NCI-H345 treated with DMSO at 0.1 percent for 48 hours (cell line): Measurements from ENCODE around the gene ZFAND3.

ENCODE experiments used
- DNase-seq: peaks from one replicate; lab custom pipeline; 2025; ENCODE audit not compliant: unreplicated experiment; lab: John Stamatoyannopoulos, UW

The ZFAND3 gene

GRCh38 chr6:38175786-38176185 lies 356.3 kb downstream of the ZFAND3 start:
- DNase-seq: no peak

GRCh38 chr6:38176797-38177751 lies 357.5 kb downstream of the ZFAND3 start:
- DNase-seq: no peak

GRCh38 chr6:38177882-38178583 lies 358.5 kb downstream of the ZFAND3 start:
- no peak for DNase-seq

GRCh38 chr6:38178584-38178886 lies 359.0 kb downstream of the ZFAND3 start:
- DNase-seq: no peak

- DNase-seq: no peak
Observed at GRCh38 chr6:38179300-38179699, 359.8 kb downstream of the ZFAND3 start.

- DNase-seq: no peak
Observed at GRCh38 chr6:38179794-38180430, 360.4 kb downstream of the ZFAND3 start.

GRCh38 chr6:38180586-38180985 lies 361.1 kb downstream of the ZFAND3 start:
- no peak for DNase-seq

- DNase-seq: no peak
Observed at GRCh38 chr6:38182426-38182825, 362.9 kb downstream of the ZFAND3 start.

GRCh38 chr6:38183856-38184584 lies 364.5 kb downstream of the ZFAND3 start:
- DNase-seq: no peak

- DNase-seq: no peak
Observed at GRCh38 chr6:38184585-38185080, 365.1 kb downstream of the ZFAND3 start.

- no peak for DNase-seq
Observed at GRCh38 chr6:38185244-38185643, 365.7 kb downstream of the ZFAND3 start.

GRCh38 chr6:38185752-38186151 lies 366.2 kb downstream of the ZFAND3 start:
- no peak for DNase-seq

- DNase-seq: no peak
Observed at GRCh38 chr6:38187325-38187724, 367.8 kb downstream of the ZFAND3 start.

- DNase-seq: no peak
Observed at GRCh38 chr6:38187811-38188590, 368.5 kb downstream of the ZFAND3 start.

GRCh38 chr6:38188677-38189335 lies 369.3 kb downstream of the ZFAND3 start:
- no peak for DNase-seq

- no peak for DNase-seq
Observed at GRCh38 chr6:38191418-38191817, 371.9 kb downstream of the ZFAND3 start.

- DNase-seq: no peak
Observed at GRCh38 chr6:38192011-38192410, 372.5 kb downstream of the ZFAND3 start.

- DNase-seq: no peak
Observed at GRCh38 chr6:38192487-38192886, 373.0 kb downstream of the ZFAND3 start.

- no peak for DNase-seq
Observed at GRCh38 chr6:38193051-38193450, 373.5 kb downstream of the ZFAND3 start.
